ENCODE results near the gene ADCY1.

Gene ADCY1

DNA sequence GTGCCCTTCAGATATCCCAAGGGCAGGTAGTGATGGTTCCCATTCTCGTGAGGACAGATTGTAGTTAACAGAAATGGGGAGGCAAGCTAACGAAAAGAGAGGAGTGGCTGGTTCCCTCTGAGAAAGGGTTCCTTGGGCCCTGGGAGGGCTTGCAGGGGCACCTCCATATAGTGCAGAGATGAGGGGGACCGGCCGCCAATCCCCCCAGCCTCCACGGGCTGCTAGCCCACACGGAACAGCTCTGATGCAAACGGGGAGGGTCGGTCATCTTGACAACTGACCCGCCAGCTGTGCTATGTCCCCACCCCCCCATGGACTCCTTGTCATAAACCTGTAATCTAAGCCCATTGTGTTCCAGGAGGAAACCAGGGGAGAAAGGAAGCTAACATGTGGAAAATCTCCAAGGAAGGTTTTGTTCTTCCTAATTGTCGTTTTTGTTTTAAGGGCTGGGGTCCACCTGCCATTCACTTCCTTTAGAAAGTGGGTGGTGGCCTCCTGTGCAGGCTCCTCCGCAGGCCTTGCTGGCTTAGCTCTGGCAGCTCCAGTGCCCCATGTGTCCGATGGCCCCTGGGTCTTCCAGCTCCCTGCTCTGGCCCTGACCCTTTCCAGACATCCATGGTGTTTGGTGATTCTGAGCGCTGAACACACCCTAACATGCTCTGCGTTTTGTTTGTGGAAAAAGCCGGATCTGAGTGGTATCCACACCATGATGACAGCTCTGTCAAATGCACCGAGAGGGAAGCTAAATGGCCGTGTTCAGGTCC is 15.9 kb downstream of the ADCY1 start:
- Histone ChIP-seq H3K4me3 (ENCODE audit: insufficient read length, low read depth) (no peak overlapping the region), H3K27me3 (ENCODE audit: insufficient read depth, insufficient read length) (no peaks in the 10 kb centered on the region), H3K9ac (ENCODE audit: insufficient read length, low read depth) (no peak overlapping the region), H3K9me3 (ENCODE audit: insufficient read depth, low read length) (no peaks in the 10 kb centered on the region), H3K36me3 (ENCODE audit: insufficient read depth, insufficient read length, low read length) (no peaks in the 10 kb centered on the region), H3K4me1 (ENCODE audit: insufficient read depth, insufficient read length) (no peaks in the 10 kb centered on the region)
- TF ChIP-seq SUZ12 (IDR thresholded peaks at IDR 0.05; ENCODE audit: extremely low read depth, insufficient read depth, insufficient read length): no peak
- TF ChIP-seq ZNF274 (IDR thresholded peaks at IDR 0.05; ENCODE audit: low read depth, low read length): no peak
- TF ChIP-seq YY1 (IDR thresholded peaks at IDR 0.05; ENCODE audit: insufficient read depth, insufficient read length): no peak
- no peak for DNase-seq (ENCODE audit: low read depth, low spot score)

- DNase-seq (ENCODE audit: low read depth, low spot score): no peak
- no peaks in the 10 kb centered on the region for H3K4me1 ChIP-seq (ENCODE audit: insufficient read depth, insufficient read length)
- no peaks in the 10 kb centered on the region for H3K27me3 ChIP-seq (ENCODE audit: insufficient read depth, insufficient read length)
- H3K36me3 ChIP-seq (ENCODE audit: insufficient read depth, insufficient read length, low read length): no peaks in the 10 kb centered on the region
- H3K9me3 ChIP-seq (ENCODE audit: insufficient read depth, low read length): no peaks in the 10 kb centered on the region
- H3K9ac ChIP-seq (ENCODE audit: insufficient read length, low read depth): no peak overlapping the region
- TF ChIP-seq YY1 (IDR thresholded peaks at IDR 0.05; ENCODE audit: insufficient read depth, insufficient read length) (no peak), ZNF274 (IDR thresholded peaks at IDR 0.05; ENCODE audit: low read depth, low read length) (no peak), SUZ12 (IDR thresholded peaks at IDR 0.05; ENCODE audit: extremely low read depth, insufficient read depth, insufficient read length) (no peak)
- no peak overlapping the region for H3K4me3 ChIP-seq (ENCODE audit: insufficient read length, low read depth)
These were observed 16.5 kb downstream of the ADCY1 start for GRCh38 chr7:45590679-45591057.

- no peak overlapping the region for H3K9ac ChIP-seq (ENCODE audit: insufficient read length, low read depth)
- TF ChIP-seq SUZ12 (IDR thresholded peaks at IDR 0.05; ENCODE audit: extremely low read depth, insufficient read depth, insufficient read length) (no peak), YY1 (IDR thresholded peaks at IDR 0.05; ENCODE audit: insufficient read depth, insufficient read length) (no peak), ZNF274 (IDR thresholded peaks at IDR 0.05; ENCODE audit: low read depth, low read length) (no peak)
- no peaks in the 10 kb centered on the region for H3K36me3 ChIP-seq (ENCODE audit: insufficient read depth, insufficient read length, low read length)
- no peaks in the 10 kb centered on the region for H3K9me3 ChIP-seq (ENCODE audit: insufficient read depth, low read length)
- H3K4me1 ChIP-seq (ENCODE audit: insufficient read depth, insufficient read length): no peaks in the 10 kb centered on the region
- DNase-seq (ENCODE audit: low read depth, low spot score): no peak
- H3K4me3 ChIP-seq (ENCODE audit: insufficient read length, low read depth): no peak overlapping the region
- H3K27me3 ChIP-seq (ENCODE audit: insufficient read depth, insufficient read length): no peaks in the 10 kb centered on the region
These were observed 17.1 kb downstream of the ADCY1 start for GRCh38 chr7:45591101-45591906.

DNA sequence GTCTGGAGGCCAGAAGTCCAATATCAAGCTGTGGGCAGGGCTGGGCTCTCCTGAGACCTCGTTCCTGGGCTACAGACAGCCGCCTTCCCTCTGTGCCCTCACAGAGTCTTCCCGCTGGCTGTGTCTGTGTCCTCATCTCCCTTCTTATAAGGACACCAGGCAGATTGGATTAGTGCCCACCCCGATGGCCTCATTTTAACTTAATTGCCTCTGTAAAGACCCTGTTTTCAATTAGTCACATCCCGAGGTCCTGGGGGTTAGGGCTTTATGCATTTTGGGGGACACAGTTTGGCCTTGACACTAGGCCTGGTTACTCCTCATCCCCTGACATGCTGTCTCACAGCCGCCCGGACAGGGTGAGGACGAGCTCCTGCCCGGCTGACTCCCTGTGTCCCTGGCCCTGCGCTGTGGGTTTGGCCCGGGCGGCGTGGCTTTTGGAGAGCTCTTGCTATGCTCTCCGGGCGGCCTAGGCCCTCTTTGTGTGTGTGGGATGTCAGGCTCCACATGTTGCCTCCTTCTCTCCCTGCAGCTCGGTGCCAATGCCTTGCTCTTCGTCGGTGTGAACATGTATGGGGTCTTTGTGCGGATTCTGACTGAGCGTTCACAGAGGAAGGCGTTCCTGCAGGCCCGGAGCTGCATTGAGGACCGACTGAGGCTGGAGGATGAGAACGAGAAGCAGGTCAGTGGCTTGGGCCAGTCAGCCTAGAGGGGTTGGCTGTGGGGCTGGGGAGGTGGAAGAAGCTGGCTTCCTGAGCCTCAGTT is 18.2 kb downstream of the ADCY1 start:
- Histone ChIP-seq H3K4me3 (ENCODE audit: insufficient read length, low read depth) (no peak overlapping the region), H3K27me3 (ENCODE audit: insufficient read depth, insufficient read length) (no peaks in the 10 kb centered on the region), H3K4me1 (ENCODE audit: insufficient read depth, insufficient read length) (peaks cover 2% of the 10 kb centered on the region), H3K9ac (ENCODE audit: insufficient read length, low read depth) (no peak overlapping the region), H3K36me3 (ENCODE audit: insufficient read depth, insufficient read length, low read length) (no peaks in the 10 kb centered on the region), H3K9me3 (ENCODE audit: insufficient read depth, low read length) (no peaks in the 10 kb centered on the region)
- no peak for DNase-seq (ENCODE audit: low read depth, low spot score)
- no peak for TF ChIP-seq SUZ12 (IDR thresholded peaks at IDR 0.05; ENCODE audit: extremely low read depth, insufficient read depth, insufficient read length)
- no peak for TF ChIP-seq YY1 (IDR thresholded peaks at IDR 0.05; ENCODE audit: insufficient read depth, insufficient read length)
- no peak for TF ChIP-seq ZNF274 (IDR thresholded peaks at IDR 0.05; ENCODE audit: low read depth, low read length)

- H3K4me1 ChIP-seq (ENCODE audit: insufficient read depth, insufficient read length): peaks cover 4% of the 10 kb centered on the region
- H3K9me3 ChIP-seq (ENCODE audit: insufficient read depth, low read length): no peaks in the 10 kb centered on the region
- no peak for DNase-seq (ENCODE audit: low read depth, low spot score)
- H3K36me3 ChIP-seq (ENCODE audit: insufficient read depth, insufficient read length, low read length): no peaks in the 10 kb centered on the region
- no peaks in the 10 kb centered on the region for H3K27me3 ChIP-seq (ENCODE audit: insufficient read depth, insufficient read length)
- H3K4me3 ChIP-seq (ENCODE audit: insufficient read length, low read depth): no peak overlapping the region
- no peak overlapping the region for H3K9ac ChIP-seq (ENCODE audit: insufficient read length, low read depth)
- TF ChIP-seq ZNF274 (IDR thresholded peaks at IDR 0.05; ENCODE audit: low read depth, low read length): no peak
- TF ChIP-seq SUZ12 (IDR thresholded peaks at IDR 0.05; ENCODE audit: extremely low read depth, insufficient read depth, insufficient read length): no peak
These were observed 19.0 kb downstream of the ADCY1 start for GRCh38 chr7:45593121-45593541.

DNA sequence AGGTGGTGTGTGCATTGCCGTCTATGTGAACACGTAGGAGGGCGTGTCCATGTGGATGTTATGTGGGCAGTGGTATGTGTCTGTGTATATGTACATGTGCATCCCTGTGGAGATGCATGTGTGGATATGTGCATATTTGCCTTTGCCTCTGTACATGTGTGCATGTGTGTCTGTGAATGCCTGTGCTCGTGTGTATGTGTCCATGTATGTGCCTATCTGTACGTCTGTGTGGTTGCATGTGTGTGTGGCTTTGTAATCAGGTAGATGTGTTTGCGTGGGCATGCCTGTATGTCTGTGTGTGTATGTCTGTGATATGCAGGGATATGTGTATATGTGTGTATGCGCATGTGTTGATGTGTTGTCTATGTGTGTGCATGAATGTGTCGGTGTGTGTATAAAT is 19.7 kb downstream of the ADCY1 start:
- H3K9me3 ChIP-seq (ENCODE audit: insufficient read depth, low read length): no peaks in the 10 kb centered on the region
- no peak overlapping the region for H3K4me3 ChIP-seq (ENCODE audit: insufficient read length, low read depth)
- no peaks in the 10 kb centered on the region for H3K36me3 ChIP-seq (ENCODE audit: insufficient read depth, insufficient read length, low read length)
- no peaks in the 10 kb centered on the region for H3K27me3 ChIP-seq (ENCODE audit: insufficient read depth, insufficient read length)
- DNase-seq (ENCODE audit: low read depth, low spot score): no peak
- H3K9ac ChIP-seq (ENCODE audit: insufficient read length, low read depth): no peak overlapping the region
- no peak for TF ChIP-seq YY1 (IDR thresholded peaks at IDR 0.05; ENCODE audit: insufficient read depth, insufficient read length)
- TF ChIP-seq ZNF274 (IDR thresholded peaks at IDR 0.05; ENCODE audit: low read depth, low read length): no peak
- TF ChIP-seq SUZ12 (IDR thresholded peaks at IDR 0.05; ENCODE audit: extremely low read depth, insufficient read depth, insufficient read length): no peak
- H3K4me1 ChIP-seq (ENCODE audit: insufficient read depth, insufficient read length): peaks cover 4% of the 10 kb centered on the region

All from NT2/D1 (cell line).